A673 (cell line): ENCODE data around the gene ATP13A4. TPM values are rescaled to one million over a fixed set of nuclear protein-coding genes. Genes with fewer than 3 reads are reported as not detected.

ENCODE experiments used
- BruUV-seq: library from RNA; stranded (reverse); fragments of 400-500 nt; replicated peaks from 2 replicates; lab custom pipeline; 2021; lab: Mats Ljungman, UMichigan
- CTCF ChIA-PET: fragments of 300-600 bp; sonication (Branson Sonifier 250); formaldehyde crosslinking; loops from one replicate; lab custom pipeline; 2022; ENCODE audit warnings: antibody characterized with exemption; lab: Charles Lee
- POLR2A ChIA-PET: fragments of 300-600 bp; sonication (Branson Sonifier 250); formaldehyde crosslinking; loops from one replicate; lab custom pipeline; 2022; ENCODE audit warnings: antibody characterized with exemption; ENCODE audit not compliant: low non-redundant PET; lab: Charles Lee
- DNase-seq: peaks from one replicate; pipeline ENCODE4 v3.0.0-alpha.2; 2015; ENCODE audit warnings: low spot score
- H3K27ac ChIP-seq: fragments of 200-600 bp; sonication (generic); 2 replicates; pipeline ENCODE4 v1.5.1; 2016; ENCODE audit warnings: mixed run types, low read depth, mild to moderate bottlenecking, mixed read lengths, antibody characterized with exemption, low read length; ENCODE audit not compliant: poor library complexity, severe bottlenecking
- H3K27me3 ChIP-seq: fragments of 200-600 bp; sonication (generic); replicated peaks from 2 replicates; pipeline ENCODE4 v1.6.1; 2017; ENCODE audit warnings: mixed run types, low read depth, mild to moderate bottlenecking, mixed read lengths, antibody characterized with exemption, low read length; ENCODE audit not compliant: insufficient read depth, poor library complexity
- H3K36me3 ChIP-seq: fragments of 200-600 bp; sonication (generic); 2 replicates; pipeline ENCODE4 v1.6.1; 2016; ENCODE audit warnings: mixed run types, mild to moderate bottlenecking, mixed read lengths, antibody characterized with exemption, low read length; ENCODE audit not compliant: insufficient read depth, poor library complexity, severe bottlenecking
- H3K4me1 ChIP-seq: fragments of 200-600 bp; sonication (generic); 2 replicates; pipeline ENCODE4 v1.6.1; 2017; ENCODE audit warnings: mixed run types, mild to moderate bottlenecking, mixed read lengths, antibody characterized with exemption, low read length; ENCODE audit not compliant: insufficient read depth, poor library complexity, severe bottlenecking
- H3K4me3 ChIP-seq: fragments of 200-600 bp; sonication (generic); 2 replicates; pipeline ENCODE4 v1.5.1; 2016; ENCODE audit warnings: low read depth, mixed run types, mild to moderate bottlenecking, mixed read lengths, low read length; ENCODE audit not compliant: poor library complexity, severe bottlenecking
- H3K9me3 ChIP-seq: fragments of 200-600 bp; sonication (generic); 2 replicates; pipeline ENCODE4 v1.6.1; 2016; ENCODE audit warnings: mixed run types, low read depth, mild to moderate bottlenecking, mixed read lengths, antibody characterized with exemption, low read length; ENCODE audit not compliant: poor library complexity, severe bottlenecking
- EZH2 ChIP-seq: fragments of 200-600 bp; sonication (generic); IDR thresholded peaks from 2 replicates; pipeline ENCODE4 v1.6.1; 2017; ENCODE audit warnings: borderline replicate concordance, low read depth, mild to moderate bottlenecking, mixed read lengths, antibody characterized with exemption, low read length; ENCODE audit not compliant: poor library complexity, severe bottlenecking
- intact Hi-C: fragments of 100-400 bp; cut with micrococcal nuclease; formaldehyde crosslinking; loops from one replicate; pipeline ENCODE4 v1.10.0; 2022; ENCODE audit not compliant: unreplicated experiment
- total RNA-seq: library from RNA; stranded (reverse); gene quantifications from 2 replicates; pipeline ENCODE4 v1.2.3, GENCODE V29; 2021
- TF ChIP-seq, protein P1 (sequence below): fragments of 300-800, 200-600 bp; sonication (generic); conservative IDR thresholded peaks from 2 replicates; pipeline ENCODE4 v1.5.1; 2017; ENCODE audit warnings: low read depth, mild to moderate bottlenecking, antibody characterized with exemption, low read length, moderate library complexity, mixed read lengths

The ATP13A4 gene
- total RNA-seq, 1 experiment from 2014 or later: not detected

DNA sequence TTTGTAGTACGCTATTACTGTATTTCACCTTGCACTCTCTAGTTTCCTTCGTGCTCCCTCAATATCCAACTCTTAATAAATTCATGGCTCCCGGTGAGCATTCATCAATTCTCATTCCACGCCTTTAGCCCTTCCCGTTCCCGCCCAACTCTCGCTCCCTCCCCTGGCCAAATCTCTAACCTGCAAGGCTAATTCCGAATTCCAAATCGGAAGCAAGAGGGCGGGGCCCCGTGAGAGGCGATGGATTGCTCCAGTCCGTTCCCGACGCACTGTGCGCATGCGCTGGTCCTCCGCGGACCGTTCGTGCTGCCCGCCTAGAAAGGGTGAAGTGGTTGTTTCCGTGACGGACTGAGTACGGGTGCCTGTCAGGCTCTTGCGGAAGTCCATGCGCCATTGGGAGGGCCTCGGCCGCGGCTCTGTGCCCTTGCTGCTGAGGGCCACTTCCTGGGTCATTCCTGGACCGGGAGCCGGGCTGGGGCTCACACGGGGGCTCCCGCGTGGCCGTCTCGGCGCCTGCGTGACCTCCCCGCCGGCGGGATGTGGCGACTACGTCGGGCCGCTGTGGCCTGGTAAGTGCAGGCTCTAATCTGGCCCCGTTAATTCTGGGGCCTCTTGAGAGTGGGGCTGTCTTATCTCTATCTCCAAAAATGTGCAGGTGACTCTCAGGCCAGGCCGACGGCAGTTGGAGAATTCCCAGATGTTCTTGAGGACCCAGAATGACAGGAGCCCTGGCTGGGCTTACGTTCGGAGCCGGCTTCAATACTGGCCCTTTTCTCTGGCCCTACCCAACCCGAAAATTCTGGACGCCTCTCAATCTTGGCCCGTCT is 38.4 kb upstream of the ATP13A4 start, which contains the start of gene OPA1:
Gene OPA1, plus strand, starts transcription at position 368 of the 827 bp plus-strand sequence. Its CDS starts 170 bp downstream, at position 538.
- H3K27me3 ChIP-seq: no peaks in the 10 kb centered on the region
- H3K9me3 ChIP-seq: no peaks in the 10 kb centered on the region
- H3K36me3 ChIP-seq: no peaks in the 10 kb centered on the region
- no peak for TF ChIP-seq EZH2
- TF ChIP-seq, protein P1, sequence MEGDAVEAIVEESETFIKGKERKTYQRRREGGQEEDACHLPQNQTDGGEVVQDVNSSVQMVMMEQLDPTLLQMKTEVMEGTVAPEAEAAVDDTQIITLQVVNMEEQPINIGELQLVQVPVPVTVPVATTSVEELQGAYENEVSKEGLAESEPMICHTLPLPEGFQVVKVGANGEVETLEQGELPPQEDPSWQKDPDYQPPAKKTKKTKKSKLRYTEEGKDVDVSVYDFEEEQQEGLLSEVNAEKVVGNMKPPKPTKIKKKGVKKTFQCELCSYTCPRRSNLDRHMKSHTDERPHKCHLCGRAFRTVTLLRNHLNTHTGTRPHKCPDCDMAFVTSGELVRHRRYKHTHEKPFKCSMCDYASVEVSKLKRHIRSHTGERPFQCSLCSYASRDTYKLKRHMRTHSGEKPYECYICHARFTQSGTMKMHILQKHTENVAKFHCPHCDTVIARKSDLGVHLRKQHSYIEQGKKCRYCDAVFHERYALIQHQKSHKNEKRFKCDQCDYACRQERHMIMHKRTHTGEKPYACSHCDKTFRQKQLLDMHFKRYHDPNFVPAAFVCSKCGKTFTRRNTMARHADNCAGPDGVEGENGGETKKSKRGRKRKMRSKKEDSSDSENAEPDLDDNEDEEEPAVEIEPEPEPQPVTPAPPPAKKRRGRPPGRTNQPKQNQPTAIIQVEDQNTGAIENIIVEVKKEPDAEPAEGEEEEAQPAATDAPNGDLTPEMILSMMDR: peak; percentile 44
- peaks cover 15% of the 10 kb centered on the region for H3K4me1 ChIP-seq
- ChIA-PET POLR2A (interaction anchor here (0.7 kb wide), 1 partner anchor 9 kb away, joined by 3 read pairs; no protein-coding TSS in a partner anchor), CTCF (no interaction called here)
- intact Hi-C loops: no loop called here
- H3K27ac ChIP-seq: peak within 1 kb of the TSS; percentile 91
- DNase-seq: peak; percentile 99
- peak within 1 kb of the TSS; percentile 94 for H3K4me3 ChIP-seq
- BruUV-seq: no TSS peak

DNA sequence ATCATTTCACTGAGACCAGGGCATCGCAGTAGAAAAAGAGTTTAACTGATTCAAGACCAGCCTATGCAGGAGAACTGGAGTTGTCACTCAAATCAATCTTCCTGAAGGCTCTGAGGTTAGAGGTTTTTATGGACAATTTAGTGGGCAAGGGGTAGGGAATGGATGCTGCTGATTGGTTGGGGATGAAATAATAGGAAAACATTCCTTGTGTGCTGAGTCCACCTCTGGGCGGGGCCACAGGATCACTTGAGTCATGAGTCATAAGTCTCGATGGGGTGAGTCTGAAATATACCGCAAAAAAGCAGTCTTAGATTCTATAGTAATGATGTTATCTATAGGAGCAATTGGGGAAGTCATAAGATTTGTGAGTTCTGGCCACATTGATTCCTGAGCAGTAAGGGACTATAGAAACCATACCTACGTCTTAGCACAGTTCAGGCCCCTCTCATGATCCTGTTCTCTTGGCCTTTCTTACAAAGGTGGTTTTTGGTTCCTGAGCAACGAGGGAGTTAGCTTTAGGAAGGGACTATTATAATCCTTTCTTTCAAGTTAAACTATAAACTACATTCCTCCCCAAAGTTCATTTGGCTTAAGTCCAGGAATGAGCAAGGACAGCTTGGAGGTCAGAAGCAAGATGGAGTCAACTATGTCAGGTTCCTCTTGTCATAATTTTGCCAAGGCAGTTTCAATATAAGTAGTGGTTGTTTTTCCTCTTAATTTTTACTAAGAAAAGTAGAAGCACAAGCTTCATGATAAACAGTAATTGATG is 35.6 kb upstream of the ATP13A4 start:
- BruUV-seq: no TSS peak
- no peak overlapping the region for H3K4me3 ChIP-seq
- no peak for TF ChIP-seq EZH2
- TF ChIP-seq, protein P1: no peak
- CTCF ChIA-PET: interaction anchor here (0.6 kb wide), 1 partner anchor 725 kb away, joined by 7 read pairs; no protein-coding TSS in a partner anchor
- POLR2A ChIA-PET: no interaction called here
- no peaks in the 10 kb centered on the region for H3K9me3 ChIP-seq
- peak; percentile 48 for DNase-seq
- no peaks in the 10 kb centered on the region for H3K36me3 ChIP-seq
- H3K4me1 ChIP-seq: peaks cover 10% of the 10 kb centered on the region
- no peaks in the 10 kb centered on the region for H3K27me3 ChIP-seq
- H3K27ac ChIP-seq: no peak overlapping the region
- intact Hi-C loops: no loop called here

DNA sequence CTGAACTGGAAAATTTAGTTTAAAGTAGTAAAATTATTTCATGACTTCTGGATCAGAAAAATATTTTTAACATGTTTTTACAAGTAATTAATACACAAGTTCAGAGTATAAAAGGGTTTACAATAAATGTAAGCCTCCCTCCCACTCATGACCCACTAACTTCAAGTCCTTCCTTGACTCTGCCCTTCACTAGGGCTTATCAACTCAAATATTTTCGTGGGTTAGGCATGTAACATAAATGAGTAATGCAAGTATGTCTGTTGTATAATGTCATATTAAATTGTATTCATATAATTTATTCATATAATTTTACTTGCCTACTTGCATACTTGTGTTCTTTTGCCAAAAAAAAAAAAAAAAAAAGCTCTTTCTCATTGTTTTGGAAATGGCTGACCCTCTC is 34.9 kb upstream of the ATP13A4 start:
- Histone ChIP-seq H3K27ac (no peak overlapping the region), H3K27me3 (no peaks in the 10 kb centered on the region), H3K4me3 (no peak overlapping the region), H3K4me1 (peaks cover 10% of the 10 kb centered on the region), H3K9me3 (no peaks in the 10 kb centered on the region), H3K36me3 (no peaks in the 10 kb centered on the region)
- no peak for DNase-seq
- intact Hi-C loops: no loop called here
- BruUV-seq: no TSS peak
- TF ChIP-seq, protein P1: no peak
- TF ChIP-seq EZH2: no peak
- CTCF ChIA-PET: interaction anchor here (0.6 kb wide), 1 partner anchor 726 kb away, joined by 7 read pairs; no protein-coding TSS in a partner anchor
- POLR2A ChIA-PET: no interaction called here
